ENCODE data around the gene MAOB. TPM values are rescaled to one million over a fixed set of nuclear protein-coding genes. Genes with fewer than 3 reads are reported as not detected.

Gene MAOB
- total RNA-seq, 4 donors from 2014 or later: 1.2 to 9.5 (median 3.4) TPM

DNA sequence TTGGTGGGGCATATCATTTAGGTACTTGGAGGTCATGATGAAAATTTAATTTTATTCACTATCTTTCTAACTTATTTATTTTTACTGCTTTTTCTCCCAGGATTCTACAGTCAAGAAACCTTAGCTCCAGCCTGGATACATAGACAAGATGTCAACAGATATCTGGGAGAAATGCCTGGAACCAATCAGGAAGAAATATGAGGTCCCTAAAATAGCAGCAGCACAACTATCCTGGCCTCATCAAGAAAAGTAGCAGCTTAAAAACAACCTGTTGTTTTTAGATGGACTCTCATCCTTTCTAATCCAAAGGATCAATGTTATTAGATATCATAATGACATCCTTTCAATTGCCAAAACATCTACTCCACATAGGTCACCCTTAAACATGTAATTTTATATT is 54.5 kb downstream of the MAOB start:
- Histone ChIP-seq H3K27me3 (no peaks in the 10 kb centered on the region), H3K9me3 (no peaks in the 10 kb centered on the region), H3K4me3 (replicated peaks in 1 of 3) (no peak overlapping the region), H3K27ac (no peak overlapping the region), H3K36me3 (no peaks in the 10 kb centered on the region), H3K4me1 (no peaks in the 10 kb centered on the region)
- intact Hi-C loops (cut with DNase I): no loop called here
- DNase-seq: no peak
- no peak for TF ChIP-seq POLR2A (IDR thresholded peaks at IDR 0.05)
- TF ChIP-seq, protein P1, sequence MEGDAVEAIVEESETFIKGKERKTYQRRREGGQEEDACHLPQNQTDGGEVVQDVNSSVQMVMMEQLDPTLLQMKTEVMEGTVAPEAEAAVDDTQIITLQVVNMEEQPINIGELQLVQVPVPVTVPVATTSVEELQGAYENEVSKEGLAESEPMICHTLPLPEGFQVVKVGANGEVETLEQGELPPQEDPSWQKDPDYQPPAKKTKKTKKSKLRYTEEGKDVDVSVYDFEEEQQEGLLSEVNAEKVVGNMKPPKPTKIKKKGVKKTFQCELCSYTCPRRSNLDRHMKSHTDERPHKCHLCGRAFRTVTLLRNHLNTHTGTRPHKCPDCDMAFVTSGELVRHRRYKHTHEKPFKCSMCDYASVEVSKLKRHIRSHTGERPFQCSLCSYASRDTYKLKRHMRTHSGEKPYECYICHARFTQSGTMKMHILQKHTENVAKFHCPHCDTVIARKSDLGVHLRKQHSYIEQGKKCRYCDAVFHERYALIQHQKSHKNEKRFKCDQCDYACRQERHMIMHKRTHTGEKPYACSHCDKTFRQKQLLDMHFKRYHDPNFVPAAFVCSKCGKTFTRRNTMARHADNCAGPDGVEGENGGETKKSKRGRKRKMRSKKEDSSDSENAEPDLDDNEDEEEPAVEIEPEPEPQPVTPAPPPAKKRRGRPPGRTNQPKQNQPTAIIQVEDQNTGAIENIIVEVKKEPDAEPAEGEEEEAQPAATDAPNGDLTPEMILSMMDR (IDR thresholded peaks at IDR 0.05): no peak

DNA sequence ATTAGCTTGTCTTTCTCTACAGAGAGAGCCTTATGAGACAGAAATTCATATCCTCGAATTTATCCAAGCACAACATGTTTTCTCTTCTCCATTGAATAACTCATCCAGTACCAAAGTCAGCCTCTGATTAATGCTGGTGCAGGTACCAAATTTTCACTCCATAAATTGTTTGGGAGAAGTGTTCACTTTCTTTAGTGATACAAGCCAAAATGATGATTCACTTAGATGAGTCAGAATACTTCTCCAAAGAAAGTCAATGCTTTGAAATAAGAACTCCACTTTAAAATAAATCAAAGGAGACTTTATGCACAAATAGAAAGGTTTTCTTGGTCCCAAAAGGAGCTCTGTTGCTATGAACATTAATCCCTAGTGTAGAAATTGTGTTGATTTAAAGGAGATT is 60.2 kb downstream of the MAOB start:
- Histone ChIP-seq H3K4me1 (no peaks in the 10 kb centered on the region), H3K27ac (no peak overlapping the region), H3K9me3 (no peaks in the 10 kb centered on the region), H3K36me3 (no peaks in the 10 kb centered on the region), H3K4me3 (replicated peaks in 1 of 3) (no peak overlapping the region), H3K27me3 (no peaks in the 10 kb centered on the region)
- intact Hi-C loops (cut with DNase I): no loop called here
- no peak for DNase-seq
- no peak for TF ChIP-seq POLR2A (IDR thresholded peaks at IDR 0.05)
- TF ChIP-seq, protein P1 (IDR thresholded peaks at IDR 0.05): no peak
- 71 to 78% methylated on average over 1 of the region's 1 CpG for WGBS, 2 donors

DNA sequence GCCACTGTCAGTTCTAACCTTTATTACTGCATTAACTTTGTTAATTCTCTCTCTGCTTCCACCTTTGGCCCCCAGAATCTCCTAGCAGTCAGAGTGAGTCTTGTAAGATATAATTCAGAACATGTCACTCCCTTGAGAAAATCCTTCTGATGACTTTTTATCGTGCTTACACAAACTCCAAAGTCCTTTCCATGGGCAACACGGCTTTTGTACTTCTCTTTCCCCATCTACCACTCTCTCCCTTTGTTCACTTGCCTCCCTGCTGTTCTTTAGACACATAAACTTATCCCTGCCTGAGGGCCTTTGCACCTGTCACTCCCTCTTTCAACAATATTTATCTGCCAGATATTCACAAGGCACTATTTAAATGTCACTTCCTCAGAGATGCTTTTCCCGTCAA is 64.8 kb downstream of the MAOB start:
- intact Hi-C loops (cut with DNase I): no loop called here
- DNase-seq: no peak
- WGBS, 2 donors: 74 to 82% methylated on average over 3 of the region's 3 CpGs
- no peak overlapping the region for H3K4me3 ChIP-seq (replicated peaks in 1 of 3)
- H3K27me3 ChIP-seq: no peaks in the 10 kb centered on the region
- TF ChIP-seq, protein P1 (IDR thresholded peaks at IDR 0.05): no peak
- no peak for TF ChIP-seq POLR2A (IDR thresholded peaks at IDR 0.05)
- no peaks in the 10 kb centered on the region for H3K36me3 ChIP-seq
- no peak overlapping the region for H3K27ac ChIP-seq
- no peaks in the 10 kb centered on the region for H3K4me1 ChIP-seq
- no peaks in the 10 kb centered on the region for H3K9me3 ChIP-seq

DNA sequence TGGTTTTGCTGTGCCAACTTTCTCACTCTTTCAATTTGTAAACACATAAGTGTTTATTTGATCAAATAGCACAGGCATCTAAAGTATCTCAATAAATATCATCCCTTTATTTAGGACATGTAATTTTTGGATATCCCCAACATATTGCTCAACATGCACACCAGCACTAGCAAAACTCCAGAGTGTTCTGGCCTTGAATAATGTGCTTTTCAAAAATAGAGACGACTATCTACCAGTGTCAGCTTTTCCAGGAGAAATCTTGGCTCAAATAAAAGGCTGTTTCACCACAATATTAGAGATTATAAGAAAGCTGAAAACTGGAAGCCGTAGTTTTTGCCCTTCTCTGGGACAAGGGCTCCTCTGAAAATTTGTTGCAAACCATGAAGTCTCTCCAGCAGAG is 67.0 kb downstream of the MAOB start:
- Histone ChIP-seq H3K4me3 (replicated peaks in 1 of 3) (no peak overlapping the region), H3K27me3 (no peaks in the 10 kb centered on the region), H3K36me3 (no peaks in the 10 kb centered on the region), H3K4me1 (no peaks in the 10 kb centered on the region), H3K9me3 (no peaks in the 10 kb centered on the region), H3K27ac (no peak overlapping the region)
- no peak for DNase-seq
- TF ChIP-seq, protein P1 (IDR thresholded peaks at IDR 0.05): no peak
- no peak for TF ChIP-seq POLR2A (IDR thresholded peaks at IDR 0.05)
- intact Hi-C loops (cut with DNase I): no loop called here
- 89 to 96% methylated on average over 2 of the region's 2 CpGs for WGBS, 2 donors

DNA sequence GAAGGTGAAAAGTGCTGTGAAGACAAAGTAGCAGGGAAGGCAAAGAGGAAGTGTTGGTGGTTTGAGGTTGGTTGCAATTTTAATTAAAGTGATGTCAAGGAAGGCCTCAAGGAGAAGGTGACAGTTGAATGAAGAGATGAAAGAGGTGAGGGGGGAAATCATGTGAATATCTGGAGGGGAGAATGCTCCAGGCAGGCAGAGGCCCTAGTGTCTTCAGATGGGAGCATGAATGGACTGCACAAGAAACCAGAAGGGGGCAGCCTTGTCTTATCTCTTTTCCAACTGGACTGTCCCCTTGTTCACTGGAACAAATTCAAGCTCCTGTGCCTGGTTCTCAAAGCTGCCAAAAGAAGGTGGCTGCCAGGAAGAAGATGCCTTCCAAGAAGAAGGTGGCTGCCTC is 68.4 kb downstream of the MAOB start:
- Histone ChIP-seq H3K36me3 (no peaks in the 10 kb centered on the region), H3K27me3 (no peaks in the 10 kb centered on the region), H3K4me3 (replicated peaks in 1 of 3) (no peak overlapping the region), H3K4me1 (no peaks in the 10 kb centered on the region), H3K27ac (no peak overlapping the region), H3K9me3 (no peaks in the 10 kb centered on the region)
- TF ChIP-seq, protein P1 (IDR thresholded peaks at IDR 0.05): no peak
- no peak for TF ChIP-seq POLR2A (IDR thresholded peaks at IDR 0.05)
- intact Hi-C loops (cut with DNase I): no loop called here
- no peak for DNase-seq

All from thyroid gland (tissue), 4 donors.